Duodenal mucosa (tissue), 2 donors: Measurements from ENCODE around the gene CSTF1.

ENCODE experiments used
- H3K27ac ChIP-seq: one replicate; pipeline ENCODE4 v1.7.0; 2013; ENCODE audit warnings: low read depth, low read length
- H3K27me3 ChIP-seq, 2 donors: one replicate each; pipeline ENCODE4 v1.7.0; 2013; ENCODE audit warnings: low read length in 2 of 2, control low read depth in 1 of 2; ENCODE audit not compliant: insufficient read depth in 2 of 2, control insufficient read depth in 1 of 2
- H3K36me3 ChIP-seq, 2 donors: one replicate each; pipeline ENCODE4 v1.7.0; 2013; ENCODE audit warnings: low read length in 2 of 2, control low read depth in 1 of 2; ENCODE audit not compliant: insufficient read depth in 2 of 2, control insufficient read depth in 1 of 2
- H3K4me1 ChIP-seq, 2 donors: one replicate each; pipeline ENCODE4 v1.7.0; 2013; ENCODE audit warnings: low read length in 2 of 2, control low read depth in 1 of 2; ENCODE audit not compliant: insufficient read depth in 2 of 2, control insufficient read depth in 1 of 2
- H3K4me3 ChIP-seq, 2 donors: one replicate each; pipeline ENCODE4 v1.7.0; 2013; ENCODE audit warnings: low read length in 2 of 2, low read depth in 1 of 2
- H3K9ac ChIP-seq, 2 donors: one replicate each; pipeline ENCODE4 v1.7.0; 2013; ENCODE audit warnings: low read length in 2 of 2, low read depth in 1 of 2
- H3K9me3 ChIP-seq, 2 donors: one replicate each; pipeline ENCODE4 v1.7.0; 2013; ENCODE audit warnings: low read length in 2 of 2, control low read depth in 1 of 2; ENCODE audit not compliant: control insufficient read depth in 1 of 2

CSTF1 gene

DNA sequence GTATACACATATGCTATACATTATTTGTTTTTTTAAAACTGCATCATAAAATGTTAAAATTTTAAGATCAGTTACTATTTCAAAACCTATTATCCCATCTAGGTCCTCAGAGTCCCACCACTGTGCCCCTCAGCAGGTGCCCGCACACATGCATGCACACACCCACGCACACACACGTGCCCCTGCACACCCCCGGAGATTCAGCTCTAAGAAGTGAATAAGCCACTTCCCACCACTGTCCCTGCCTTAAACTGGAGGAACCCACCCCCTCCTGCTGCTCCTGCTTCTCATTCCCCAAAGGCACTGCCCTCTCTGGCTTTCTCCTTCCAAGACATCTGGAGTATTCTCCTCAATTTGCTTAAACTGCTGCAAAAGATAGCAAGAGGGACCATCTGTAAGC, 39.1 kb upstream of the CSTF1 start:
- H3K4me1 ChIP-seq, result peaks cover 0 to 2% of the 10 kb centered on the region in 2 donors
- no peaks in the 10 kb centered on the region for H3K36me3 ChIP-seq
- no peaks in the 10 kb centered on the region for H3K9me3 ChIP-seq
- no peak overlapping the region for H3K27ac ChIP-seq
- no peak overlapping the region for H3K4me3 ChIP-seq
- no peak overlapping the region for H3K9ac ChIP-seq
- no peaks in the 10 kb centered on the region for H3K27me3 ChIP-seq

GRCh38 chr20:56358070-56358469, 34.4 kb upstream of the CSTF1 start:
- peak overlapping the region; percentile 47 to 60 for H3K4me3 ChIP-seq
- H3K27ac ChIP-seq, result no peak overlapping the region
- no peaks in the 10 kb centered on the region for H3K27me3 ChIP-seq
- H3K4me1 ChIP-seq, result peaks cover 9 to 12% of the 10 kb centered on the region in 2 donors
- no peak overlapping the region for H3K9ac ChIP-seq
- H3K36me3 ChIP-seq, result no peaks in the 10 kb centered on the region
- no peaks in the 10 kb centered on the region for H3K9me3 ChIP-seq

GRCh38 chr20:56358600-56359211, 33.7 kb upstream of the CSTF1 start, which contains the start of gene FAM210B:
TSS of gene FAM210B (plus strand) at chr20:56358974. CDS start at chr20:56359006, 32 bp downstream.
- Histone ChIP-seq H3K27me3 (no peaks in the 10 kb centered on the region), H3K9ac (peak within 1 kb of the TSS; percentile 68 to 75), H3K4me1 (peaks cover 9 to 12% of the 10 kb centered on the region in 2 donors), H3K27ac (peak within 1 kb of the TSS; percentile 17), H3K4me3 (peak within 1 kb of the TSS; percentile 83 to 94), H3K36me3 (no peaks in the 10 kb centered on the region), H3K9me3 (no peaks in the 10 kb centered on the region)

- Histone ChIP-seq H3K4me1 (peaks cover 9 to 12% of the 10 kb centered on the region in 2 donors), H3K27ac (peak overlapping the region; percentile 17), H3K4me3 (peak overlapping the region; percentile 83 to 94), H3K9me3 (no peaks in the 10 kb centered on the region), H3K36me3 (no peaks in the 10 kb centered on the region), H3K27me3 (no peaks in the 10 kb centered on the region), H3K9ac (peak overlapping the region; percentile 68 to 75)
These were observed 33.0 kb upstream of the CSTF1 start for GRCh38 chr20:56359212-56360132.

DNA sequence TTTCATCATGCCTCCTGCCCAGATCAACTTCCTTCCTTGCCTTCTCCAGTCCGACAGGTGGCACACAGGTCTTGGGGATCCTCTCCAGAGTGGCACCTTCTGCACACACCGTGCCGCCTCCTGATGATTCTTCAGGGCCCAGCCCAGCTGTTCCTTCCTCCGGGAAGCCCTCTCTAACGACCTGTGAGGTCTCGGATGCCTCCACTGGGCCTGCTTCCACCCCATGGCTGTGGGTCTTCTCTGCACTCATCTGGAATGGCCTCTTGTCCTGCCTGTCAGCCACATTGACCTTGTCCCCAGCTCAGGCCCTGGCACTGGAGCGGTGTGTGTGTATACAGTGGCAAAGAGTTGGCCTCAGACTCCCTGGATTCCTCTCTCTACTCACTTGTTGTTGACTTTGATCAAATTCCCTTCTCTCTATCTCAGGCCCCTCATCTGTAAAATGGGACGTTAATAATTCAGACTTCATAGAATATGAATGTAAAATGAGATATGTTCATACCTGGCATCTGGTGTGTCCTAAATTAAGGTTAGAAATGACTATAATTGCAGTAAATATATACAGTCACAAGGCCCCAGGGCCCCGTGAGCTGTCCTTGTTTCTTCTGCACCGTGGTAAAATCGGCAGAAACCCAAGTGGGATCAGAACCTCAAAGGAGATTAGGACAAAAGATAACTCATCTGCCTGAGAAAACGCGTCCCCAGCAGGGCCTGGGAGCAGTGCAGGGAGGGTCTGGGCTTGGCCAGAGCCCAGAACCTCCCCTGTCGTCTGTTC, 32.1 kb upstream of the CSTF1 start:
- H3K27ac ChIP-seq, result no peak overlapping the region
- peak overlapping the region; percentile 43 to 68 for H3K9ac ChIP-seq
- no peaks in the 10 kb centered on the region for H3K36me3 ChIP-seq

DNA sequence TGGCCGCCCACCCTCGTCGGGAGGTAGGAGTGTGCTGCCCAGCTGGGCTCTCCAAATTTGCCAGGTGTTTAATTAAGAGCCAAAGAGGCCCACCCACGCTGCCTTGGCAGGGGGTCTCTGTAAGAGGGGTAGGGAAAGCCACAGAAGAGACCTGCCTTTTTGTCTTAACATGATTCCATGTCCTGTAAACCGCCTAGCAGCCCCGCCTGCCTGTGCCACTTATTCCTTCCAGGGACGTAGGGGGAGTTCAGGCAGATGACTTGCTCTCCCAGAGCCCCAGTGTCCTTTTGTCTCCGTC, 31.6 kb upstream of the CSTF1 start:
- no peak overlapping the region for H3K27ac ChIP-seq
- H3K27me3 ChIP-seq, result no peaks in the 10 kb centered on the region
- no peak overlapping the region for H3K9ac ChIP-seq
- peaks cover 9 to 12% of the 10 kb centered on the region in 2 donors for H3K4me1 ChIP-seq
- H3K36me3 ChIP-seq, result no peaks in the 10 kb centered on the region
- no peak overlapping the region for H3K4me3 ChIP-seq
- H3K9me3 ChIP-seq, result no peaks in the 10 kb centered on the region

More for the DNA sequence above, 32.1 kb upstream of the CSTF1 start:
- no peaks in the 10 kb centered on the region for H3K9me3 ChIP-seq
- H3K4me1 ChIP-seq, result peaks cover 9 to 12% of the 10 kb centered on the region in 2 donors
- peak overlapping the region; percentile 83 to 94 for H3K4me3 ChIP-seq
- no peaks in the 10 kb centered on the region for H3K27me3 ChIP-seq

- H3K36me3 ChIP-seq, result peaks cover 0 to 5% of the 10 kb centered on the region in 2 donors
- no peak overlapping the region for H3K4me3 ChIP-seq
- H3K9ac ChIP-seq, result no peak overlapping the region
- H3K27me3 ChIP-seq, result no peaks in the 10 kb centered on the region
- no peak overlapping the region for H3K27ac ChIP-seq
- peaks cover 9 to 12% of the 10 kb centered on the region in 2 donors for H3K4me1 ChIP-seq
- no peaks in the 10 kb centered on the region for H3K9me3 ChIP-seq
These were observed 30.5 kb upstream of the CSTF1 start for GRCh38 chr20:56361900-56362299.

GRCh38 chr20:56362833-56363413, 29.5 kb upstream of the CSTF1 start:
- no peak overlapping the region for H3K9ac ChIP-seq
- peaks cover 0 to 11% of the 10 kb centered on the region in 2 donors for H3K36me3 ChIP-seq
- no peaks in the 10 kb centered on the region for H3K9me3 ChIP-seq
- H3K27me3 ChIP-seq, result no peaks in the 10 kb centered on the region
- no peak overlapping the region for H3K4me3 ChIP-seq
- peaks cover 9 to 12% of the 10 kb centered on the region in 2 donors for H3K4me1 ChIP-seq
- no peak overlapping the region for H3K27ac ChIP-seq

DNA sequence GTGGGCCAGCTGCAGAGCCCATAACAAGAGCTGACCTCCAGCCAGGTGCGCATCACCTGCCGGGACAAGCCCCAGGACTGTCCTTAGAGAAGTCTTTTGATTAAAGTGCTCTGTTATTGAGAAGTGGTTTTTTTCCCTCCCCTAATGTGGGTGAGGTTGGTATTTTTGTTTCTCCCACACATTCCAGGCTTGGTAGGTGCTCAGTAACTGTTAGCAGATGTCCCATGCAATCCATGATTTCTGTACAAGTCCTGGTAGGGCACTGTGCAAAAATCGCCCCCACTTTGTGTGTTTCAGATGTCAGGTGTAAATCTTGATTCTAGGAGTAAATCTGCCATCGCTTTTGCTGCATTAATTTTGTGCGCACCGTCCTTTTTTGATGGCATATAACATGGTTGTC, 29.0 kb upstream of the CSTF1 start:
- Histone ChIP-seq H3K27me3 (no peaks in the 10 kb centered on the region), H3K4me1 (peaks cover 9 to 12% of the 10 kb centered on the region in 2 donors), H3K27ac (no peak overlapping the region), H3K36me3 (peaks cover 0 to 13% of the 10 kb centered on the region in 2 donors), H3K4me3 (no peak overlapping the region), H3K9ac (no peak overlapping the region), H3K9me3 (no peaks in the 10 kb centered on the region)
